ENCODE results near the gene FAM186B. TPM values are rescaled to one million over a fixed set of nuclear protein-coding genes. Genes with fewer than 3 reads are reported as not detected.

The FAM186B gene
- total and polyA plus RNA-seq, 2 donors (not counting 1 experiment from before 2014, with no cell fraction given) = 0.10 to 0.33 TPM

GRCh38 chr12:49621651-49622500, 16.4 kb upstream of the FAM186B start:
- H3K4me2 ChIP-seq (ENCODE audit: extremely low read depth, insufficient read depth, low read length) = peak overlapping the region; percentile 99
- H3K27me3 ChIP-seq (ENCODE audit: control insufficient read depth, insufficient read depth, low read length) = peaks cover 3% of the 10 kb centered on the region
- H4K20me1 ChIP-seq (ENCODE audit: control insufficient read depth, extremely low read depth, insufficient read depth, low read length) = no peaks in the 10 kb centered on the region
- H3K27ac ChIP-seq (ENCODE audit: insufficient read depth, low read length) = peak overlapping the region; percentile 34
- no peaks in the 10 kb centered on the region for H3K79me2 ChIP-seq (ENCODE audit: control insufficient read depth, insufficient read depth, low read length)
- peak overlapping the region; percentile 88 for H2AFZ ChIP-seq (ENCODE audit: low read length)
- H3K4me1 ChIP-seq (ENCODE audit: control insufficient read depth, extremely low read depth, insufficient read depth, low read length) = peaks cover 13% of the 10 kb centered on the region
- H3K36me3 ChIP-seq (ENCODE audit: control insufficient read depth, insufficient read depth, low read length) = no peaks in the 10 kb centered on the region
- no peaks in the 10 kb centered on the region for H3K9me3 ChIP-seq (ENCODE audit: control insufficient read depth, insufficient read depth, low read depth, low read length)
- H3K4me3 ChIP-seq (replicated peaks in 1 of 4; ENCODE audit: control extremely low read depth in 1 of 4, insufficient read depth in 1 of 4, low read depth in 3 of 4, low read length in 4 of 4) = peak overlapping the region; percentile 67 to 83 (median 68)
- peak overlapping the region; percentile 4 for H3K9ac ChIP-seq (ENCODE audit: insufficient read depth, low read length)
- no peak for TF ChIP-seq CTCF (conservative IDR thresholded peaks at IDR 0.05 in 1 of 2, IDR thresholded peaks at IDR 0.05 in 1 of 2; ENCODE audit: low read depth in 1 of 2, low read length in 2 of 2)
- no peak for TF ChIP-seq EZH2 (IDR thresholded peaks at IDR 0.05; ENCODE audit: low read length, missing control alignments)
- DNase-seq (ENCODE audit: low read depth in 2 of 2) = no peak

GRCh38 chr12:49619286-49619685, 13.8 kb upstream of the FAM186B start:
- TF ChIP-seq CTCF (conservative IDR thresholded peaks at IDR 0.05 in 1 of 2, IDR thresholded peaks at IDR 0.05 in 1 of 2; ENCODE audit: low read depth in 1 of 2, low read length in 2 of 2) (no peak), EZH2 (IDR thresholded peaks at IDR 0.05; ENCODE audit: low read length, missing control alignments) (no peak)
- Histone ChIP-seq H3K4me2 (ENCODE audit: extremely low read depth, insufficient read depth, low read length) (no peak overlapping the region), H3K27me3 (ENCODE audit: control insufficient read depth, insufficient read depth, low read length) (peaks cover 3% of the 10 kb centered on the region), H3K36me3 (ENCODE audit: control insufficient read depth, insufficient read depth, low read length) (no peaks in the 10 kb centered on the region), H3K4me3 (replicated peaks in 1 of 4; ENCODE audit: control extremely low read depth in 1 of 4, insufficient read depth in 1 of 4, low read depth in 3 of 4, low read length in 4 of 4) (no peak overlapping the region), H3K27ac (ENCODE audit: insufficient read depth, low read length) (no peak overlapping the region), H2AFZ (ENCODE audit: low read length) (no peak overlapping the region), H4K20me1 (ENCODE audit: control insufficient read depth, extremely low read depth, insufficient read depth, low read length) (no peaks in the 10 kb centered on the region), H3K4me1 (ENCODE audit: control insufficient read depth, extremely low read depth, insufficient read depth, low read length) (peaks cover 13% of the 10 kb centered on the region), H3K9me3 (ENCODE audit: control insufficient read depth, insufficient read depth, low read depth, low read length) (no peaks in the 10 kb centered on the region), H3K79me2 (ENCODE audit: control insufficient read depth, insufficient read depth, low read length) (no peaks in the 10 kb centered on the region), H3K9ac (ENCODE audit: insufficient read depth, low read length) (no peak overlapping the region)
- DNase-seq (ENCODE audit: low read depth in 2 of 2) = peak in 1 of 2 donors; percentile 23

GRCh38 chr12:49618576-49618975, 13.1 kb upstream of the FAM186B start:
- Histone ChIP-seq H3K4me1 (ENCODE audit: control insufficient read depth, extremely low read depth, insufficient read depth, low read length) (peaks cover 10% of the 10 kb centered on the region), H3K36me3 (ENCODE audit: control insufficient read depth, insufficient read depth, low read length) (no peaks in the 10 kb centered on the region), H3K4me3 (replicated peaks in 1 of 4; ENCODE audit: control extremely low read depth in 1 of 4, insufficient read depth in 1 of 4, low read depth in 3 of 4, low read length in 4 of 4) (no peak overlapping the region), H3K4me2 (ENCODE audit: extremely low read depth, insufficient read depth, low read length) (no peak overlapping the region), H3K27ac (ENCODE audit: insufficient read depth, low read length) (no peak overlapping the region), H3K9me3 (ENCODE audit: control insufficient read depth, insufficient read depth, low read depth, low read length) (no peaks in the 10 kb centered on the region), H2AFZ (ENCODE audit: low read length) (no peak overlapping the region), H3K27me3 (ENCODE audit: control insufficient read depth, insufficient read depth, low read length) (peaks cover 3% of the 10 kb centered on the region), H3K79me2 (ENCODE audit: control insufficient read depth, insufficient read depth, low read length) (no peaks in the 10 kb centered on the region), H4K20me1 (ENCODE audit: control insufficient read depth, extremely low read depth, insufficient read depth, low read length) (no peaks in the 10 kb centered on the region), H3K9ac (ENCODE audit: insufficient read depth, low read length) (no peak overlapping the region)
- DNase-seq (ENCODE audit: low read depth in 2 of 2) = no peak
- TF ChIP-seq CTCF (conservative IDR thresholded peaks at IDR 0.05 in 1 of 2, IDR thresholded peaks at IDR 0.05 in 1 of 2; ENCODE audit: low read depth in 1 of 2, low read length in 2 of 2) (no peak), EZH2 (IDR thresholded peaks at IDR 0.05; ENCODE audit: low read length, missing control alignments) (no peak)

All from fibroblast of lung (primary cell).